Type B pancreatic cell (in vitro differentiated cells): ENCODE measurements around the gene HCK. TPM values are rescaled to one million over a fixed set of nuclear protein-coding genes. Genes with fewer than 3 reads are reported as not detected.

ENCODE experiments used
- DNase-seq: peaks from one replicate; pipeline ENCODE4 v3.0.0; 2021; ENCODE audit warnings: mixed read lengths; ENCODE audit not compliant: unreplicated experiment; ENCODE audit errors: extremely low spot score
- H3K27ac Mint-ChIP-seq: 2 replicates; pipeline ENCODE4 v1.8.0; 2021; ENCODE audit warnings: mild to moderate bottlenecking, mixed read lengths
- H3K27me3 Mint-ChIP-seq: 2 replicates; pipeline ENCODE4 v1.8.0; 2021; ENCODE audit warnings: mixed read lengths
- H3K36me3 Mint-ChIP-seq: 2 replicates; pipeline ENCODE4 v1.8.0; 2021; ENCODE audit warnings: mixed read lengths
- H3K4me1 Mint-ChIP-seq: one replicate; pipeline ENCODE4 v1.8.0; 2021; ENCODE audit warnings: mixed read lengths; ENCODE audit not compliant: unreplicated experiment
- H3K4me3 Mint-ChIP-seq: 2 replicates; pipeline ENCODE4 v1.8.0; 2021; ENCODE audit warnings: mild to moderate bottlenecking, mixed read lengths
- H3K9me3 Mint-ChIP-seq: 2 replicates; pipeline ENCODE4 v1.8.0; 2021; ENCODE audit warnings: mixed read lengths
- CTCF ChIP-seq: fragments of 200-600 bp; sonication (generic); conservative IDR thresholded peaks from 2 replicates; pipeline ENCODE4 v1.5.0; 2021; ENCODE audit warnings: antibody characterized with exemption, mild to moderate bottlenecking
- total RNA-seq: library from RNA; stranded (reverse); gene quantifications from 2 replicates; pipeline ENCODE4 v1.2.1, GENCODE V29; 2021; ENCODE audit warnings: low replicate concordance

HCK gene
- total RNA-seq, 1 donor from 2014 or later = not detected

- H3K9me3 Mint-ChIP-seq = no peaks in the 10 kb centered on the region
- no peak for DNase-seq
- no peak overlapping the region for H3K4me3 Mint-ChIP-seq
- no peak for TF ChIP-seq CTCF
- H3K36me3 Mint-ChIP-seq = peaks cover 39% of the 10 kb centered on the region
- peaks cover 30% of the 10 kb centered on the region for H3K4me1 Mint-ChIP-seq
- no peaks in the 10 kb centered on the region for H3K27me3 Mint-ChIP-seq
- no peak overlapping the region for H3K27ac Mint-ChIP-seq
Measured at GRCh38 chr20:32127347-32127746, 75.3 kb downstream of the HCK start.

GRCh38 chr20:32128167-32128566, 76.1 kb downstream of the HCK start:
- Mint-ChIP-seq H3K9me3 (no peaks in the 10 kb centered on the region), H3K27me3 (no peaks in the 10 kb centered on the region)

GRCh38 chr20:32129863-32130262, 77.8 kb downstream of the HCK start:
- H3K36me3 Mint-ChIP-seq = peaks cover 35% of the 10 kb centered on the region
- no peak for TF ChIP-seq CTCF
- H3K4me3 Mint-ChIP-seq = no peak overlapping the region
- no peaks in the 10 kb centered on the region for H3K27me3 Mint-ChIP-seq
- H3K4me1 Mint-ChIP-seq = peaks cover 30% of the 10 kb centered on the region
- no peak for DNase-seq
- H3K27ac Mint-ChIP-seq = no peak overlapping the region
- H3K9me3 Mint-ChIP-seq = no peaks in the 10 kb centered on the region

More at GRCh38 chr20:32128167-32128566, 76.1 kb downstream of the HCK start:
- H3K36me3 Mint-ChIP-seq = peaks cover 43% of the 10 kb centered on the region
- no peak for DNase-seq
- H3K27ac Mint-ChIP-seq = no peak overlapping the region
- no peak overlapping the region for H3K4me3 Mint-ChIP-seq
- peaks cover 30% of the 10 kb centered on the region for H3K4me1 Mint-ChIP-seq
- no peak for TF ChIP-seq CTCF

- peaks cover 30% of the 10 kb centered on the region for H3K4me1 Mint-ChIP-seq
Measured at GRCh38 chr20:32130352-32130751, 78.3 kb downstream of the HCK start.

GRCh38 chr20:32130965-32131364, 78.9 kb downstream of the HCK start:
- no peak for TF ChIP-seq CTCF
- Mint-ChIP-seq H3K4me3 (no peak overlapping the region), H3K27ac (peak overlapping the region; percentile 1), H3K27me3 (no peaks in the 10 kb centered on the region), H3K4me1 (peaks cover 30% of the 10 kb centered on the region), H3K9me3 (no peaks in the 10 kb centered on the region), H3K36me3 (peaks cover 35% of the 10 kb centered on the region)
- DNase-seq = no peak

More at GRCh38 chr20:32130352-32130751, 78.3 kb downstream of the HCK start:
- no peak overlapping the region for H3K27ac Mint-ChIP-seq
- no peak for DNase-seq
- no peak overlapping the region for H3K4me3 Mint-ChIP-seq
- no peaks in the 10 kb centered on the region for H3K9me3 Mint-ChIP-seq
- no peaks in the 10 kb centered on the region for H3K27me3 Mint-ChIP-seq
- peaks cover 34% of the 10 kb centered on the region for H3K36me3 Mint-ChIP-seq
- TF ChIP-seq CTCF = no peak
